DND-41 (cell line): ENCODE measurements around the gene MMP10.

Experiments used
- EZH2 ChIP-seq: IDR thresholded peaks from 3 replicates; pipeline ENCODE4 v1.6.1; 2012; ENCODE audit warnings: borderline replicate concordance, low read depth, mild to moderate bottlenecking, moderate library complexity, low read length, inconsistent platforms; ENCODE audit not compliant: severe bottlenecking
- TF ChIP-seq, protein P1 (sequence below): IDR thresholded peaks from 2 replicates; pipeline ENCODE4 v1.5.1; 2012; ENCODE audit warnings: borderline replicate concordance, low read length, moderate library complexity, mild to moderate bottlenecking; ENCODE audit not compliant: poor library complexity, severe bottlenecking; ENCODE audit errors: extremely low read depth

DNA sequence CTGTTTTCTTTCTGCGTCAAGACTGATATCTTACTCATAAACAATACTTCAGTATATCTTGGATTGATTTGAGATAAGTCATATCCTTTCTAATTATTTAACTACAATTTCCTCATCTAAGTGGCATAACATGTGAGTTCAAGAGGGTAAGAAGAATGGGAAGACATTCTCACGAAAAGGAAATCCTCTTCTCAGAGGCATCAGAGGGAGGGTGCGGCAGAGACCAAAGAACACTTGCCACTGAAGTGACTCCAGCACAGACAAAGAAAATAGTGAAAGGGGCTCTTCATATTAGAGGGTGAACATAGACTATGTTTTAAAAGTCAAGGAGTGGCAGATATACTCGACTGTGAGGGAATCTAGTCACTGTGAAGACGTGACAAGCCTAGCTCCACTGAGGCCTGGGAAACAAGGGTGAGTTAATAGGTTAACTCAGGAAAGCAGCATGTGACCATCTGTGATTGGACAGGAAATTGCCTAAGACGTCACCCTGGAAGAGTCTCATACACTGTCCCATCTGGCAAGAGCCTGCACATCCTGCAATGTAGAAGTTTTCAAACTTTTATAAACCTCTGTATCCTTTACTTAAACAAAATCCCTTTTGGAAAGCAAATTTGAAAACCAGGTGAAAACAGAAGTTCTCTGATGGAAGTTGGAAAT, 19.4 kb upstream of the MMP10 start:
- TF ChIP-seq, protein P1, sequence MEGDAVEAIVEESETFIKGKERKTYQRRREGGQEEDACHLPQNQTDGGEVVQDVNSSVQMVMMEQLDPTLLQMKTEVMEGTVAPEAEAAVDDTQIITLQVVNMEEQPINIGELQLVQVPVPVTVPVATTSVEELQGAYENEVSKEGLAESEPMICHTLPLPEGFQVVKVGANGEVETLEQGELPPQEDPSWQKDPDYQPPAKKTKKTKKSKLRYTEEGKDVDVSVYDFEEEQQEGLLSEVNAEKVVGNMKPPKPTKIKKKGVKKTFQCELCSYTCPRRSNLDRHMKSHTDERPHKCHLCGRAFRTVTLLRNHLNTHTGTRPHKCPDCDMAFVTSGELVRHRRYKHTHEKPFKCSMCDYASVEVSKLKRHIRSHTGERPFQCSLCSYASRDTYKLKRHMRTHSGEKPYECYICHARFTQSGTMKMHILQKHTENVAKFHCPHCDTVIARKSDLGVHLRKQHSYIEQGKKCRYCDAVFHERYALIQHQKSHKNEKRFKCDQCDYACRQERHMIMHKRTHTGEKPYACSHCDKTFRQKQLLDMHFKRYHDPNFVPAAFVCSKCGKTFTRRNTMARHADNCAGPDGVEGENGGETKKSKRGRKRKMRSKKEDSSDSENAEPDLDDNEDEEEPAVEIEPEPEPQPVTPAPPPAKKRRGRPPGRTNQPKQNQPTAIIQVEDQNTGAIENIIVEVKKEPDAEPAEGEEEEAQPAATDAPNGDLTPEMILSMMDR: no peak
- no peak for TF ChIP-seq EZH2
